Renal cortex interstitium (tissue), 11 donors: ENCODE results near the gene FCHSD1. TPM values are rescaled to one million over a fixed set of nuclear protein-coding genes. Genes with fewer than 3 reads are reported as not detected.

Experiments
- DNase-seq, 11 donors: peaks; one replicate each; pipeline ENCODE4 v3.0.0-alpha.2; 2013; ENCODE audit warnings: low read depth in 9 of 11, low spot score in 4 of 11; ENCODE audit errors: extremely low read depth in 1 of 11
- polyA plus RNA-seq, 3 donors: library from polyadenylated mRNA; unstranded; fragments of 120-200 nt; gene quantifications; one replicate each; pipeline ENCODE4 v1.2.1, GENCODE V29; 2013; ENCODE audit not compliant: insufficient read length in 3 of 3

Gene FCHSD1
- polyA plus RNA-seq, 3 donors = 12.4 to 19.5 (median 13.5) TPM

- DNase-seq = no peak
Observed at GRCh38 chr5:141649972-141650371, 1.2 kb downstream of the FCHSD1 start.

GRCh38 chr5:141649056-141649688 is 2.0 kb downstream of the FCHSD1 start:
- no peak for DNase-seq

GRCh38 chr5:141647851-141648250 is 3.4 kb downstream of the FCHSD1 start:
- DNase-seq = no peak

GRCh38 chr5:141647242-141647641 is 4.0 kb downstream of the FCHSD1 start:
- DNase-seq = no peak

- DNase-seq = no peak
Observed at GRCh38 chr5:141646026-141646425, 5.2 kb downstream of the FCHSD1 start.

GRCh38 chr5:141641634-141642267 is 9.5 kb downstream of the FCHSD1 start:
- no peak for DNase-seq

GRCh38 chr5:141640698-141641097 is 10.5 kb downstream of the FCHSD1 start:
- DNase-seq = no peak

- no peak for DNase-seq
Observed at GRCh38 chr5:141640051-141640415, 11.2 kb downstream of the FCHSD1 start.

- no peak for DNase-seq
Observed at GRCh38 chr5:141639357-141640050, 11.7 kb downstream of the FCHSD1 start.

- no peak for DNase-seq
Observed at GRCh38 chr5:141638771-141639170, 12.4 kb downstream of the FCHSD1 start.

GRCh38 chr5:141637767-141638419 is 13.3 kb downstream of the FCHSD1 start:
- peak in 5 of 11 donors; percentile 7 to 52 (median 36) for DNase-seq

- peak in 1 of 11 donors; percentile 2 for DNase-seq
Observed at GRCh38 chr5:141637123-141637766, 14.0 kb downstream of the FCHSD1 start.

- DNase-seq = peak in 9 of 11 donors; percentile 78 to 88 (median 84)
Observed at GRCh38 chr5:141636413-141637122, 14.7 kb downstream of the FCHSD1 start, which contains the start of the genes HDAC3 and RELL2. Gene HDAC3, minus strand, starts transcription at chr5:141636849. Its CDS starts 59 bp downstream, at chr5:141636790. Gene RELL2, plus strand, starts transcription at chr5:141636997. Its CDS starts 1,229 bp downstream, at chr5:141638226.

GRCh38 chr5:141636106-141636412 is 15.2 kb downstream of the FCHSD1 start:
- DNase-seq = no peak

- no peak for DNase-seq
Observed at GRCh38 chr5:141635646-141636045, 15.6 kb downstream of the FCHSD1 start.

GRCh38 chr5:141634720-141635119 is 16.5 kb downstream of the FCHSD1 start:
- no peak for DNase-seq

- DNase-seq = no peak
Observed at GRCh38 chr5:141633871-141634561, 17.2 kb downstream of the FCHSD1 start.

- DNase-seq = no peak
Observed at GRCh38 chr5:141632650-141633049, 18.6 kb downstream of the FCHSD1 start.
